Endothelial cell of umbilical vein (primary cell): ENCODE results near the gene HIGD1C. TPM values are rescaled to one million over a fixed set of nuclear protein-coding genes. Genes with fewer than 3 reads are reported as not detected.

Source experiments
- BruUV-seq: library from RNA; stranded (reverse); fragments of 400-500 nt; replicated peaks from 2 replicates; lab custom pipeline; 2021; lab: Mats Ljungman, UMichigan
- CTCF ChIA-PET: fragments of 300-600, 350-600 bp; sonication (Branson Sonifier 250); formaldehyde crosslinking; loops from one replicate; lab custom pipeline; 2021; ENCODE audit warnings: antibody characterized with exemption, inconsistent platforms; lab: Charles Lee
- POLR2A ChIA-PET: fragments of 300-600, 350-600 bp; sonication (Branson Sonifier 250); formaldehyde crosslinking; loops from one replicate; lab custom pipeline; 2021; ENCODE audit warnings: antibody characterized with exemption, inconsistent platforms; lab: Charles Lee
- DNase-seq: peaks from one replicate; pipeline ENCODE4 v3.0.0-alpha.2; 2011; ENCODE audit warnings: low read depth, low spot score
- FAIRE-seq: peaks from 2 replicates; lab custom pipeline; 2011; peaks lifted over from hg19 to GRCh38; lab: Jason Lieb, UNC
- H2AFZ ChIP-seq: 2 replicates; pipeline ENCODE4 v1.6.0; 2012; ENCODE audit warnings: low read depth, low read length, control low read depth, inconsistent platforms
- H3K27ac ChIP-seq: 2 replicates; pipeline ENCODE4 v1.5.1; 2011; ENCODE audit warnings: low read depth, mild to moderate bottlenecking, control low read depth, low read length, moderate library complexity; ENCODE audit not compliant: insufficient read depth
- H3K27me3 ChIP-seq, 2 experiments: 2 replicates each; pipeline versions ENCODE4 v1.6.0 to v1.6.1; 2011; ENCODE audit warnings: low read length in 2 of 2, mixed read lengths in 1 of 2; ENCODE audit not compliant: control insufficient read depth in 2 of 2, insufficient read depth in 2 of 2
- H3K36me3 ChIP-seq, 2 experiments: 2 replicates in 1 of 2; 3 replicates in 1 of 2; pipeline ENCODE4 v1.5.1; 2011; ENCODE audit warnings: low read length in 2 of 2, mild to moderate bottlenecking in 1 of 2, moderate library complexity in 1 of 2; ENCODE audit not compliant: control insufficient read depth in 2 of 2, insufficient read depth in 2 of 2; ENCODE audit errors: extremely low read depth in 1 of 2
- H3K4me1 ChIP-seq: 3 replicates; pipeline ENCODE4 v1.5.1; 2011; ENCODE audit warnings: mild to moderate bottlenecking, low read length; ENCODE audit not compliant: control insufficient read depth, insufficient read depth; ENCODE audit errors: extremely low read depth
- H3K4me2 ChIP-seq: 2 replicates; pipeline ENCODE4 v1.6.1; 2011; ENCODE audit warnings: low read length, control low read depth, mixed read lengths; ENCODE audit not compliant: insufficient read depth
- H3K4me3 ChIP-seq, 3 experiments: fragments of 200-600 bp in 1 of 3; sonication (generic), shearing (Covaris generic) in 1 of 3; replicated peaks in 1 of 3; 2 replicates each; pipeline ENCODE4 v1.5.1; 2011 to 2016; ENCODE audit warnings: control low read depth in 3 of 3, low read length in 3 of 3, mild to moderate bottlenecking in 2 of 3, inconsistent platforms in 1 of 3, low read depth in 1 of 3, moderate library complexity in 1 of 3; ENCODE audit not compliant: insufficient read depth in 1 of 3
- H3K79me2 ChIP-seq: 2 replicates; pipeline ENCODE4 v1.6.0; 2012; ENCODE audit warnings: low read length, inconsistent platforms; ENCODE audit not compliant: control insufficient read depth, insufficient read depth
- H3K9ac ChIP-seq: replicated peaks from 2 replicates; pipeline ENCODE3; 2011; ENCODE audit warnings: low read length, control low read depth; ENCODE audit not compliant: insufficient read depth; ENCODE audit errors: extremely low read depth
- H3K9me1 ChIP-seq: replicated peaks from 3 replicates; pipeline ENCODE4 v1.6.0; 2011; ENCODE audit warnings: mild to moderate bottlenecking, low read length; ENCODE audit not compliant: control insufficient read depth, insufficient read depth; ENCODE audit errors: extremely low read depth
- H3K9me3 ChIP-seq: replicated peaks from 2 replicates; pipeline ENCODE4 v1.5.1; 2012; ENCODE audit warnings: low read length, inconsistent platforms; ENCODE audit not compliant: control insufficient read depth, insufficient read depth
- H4K20me1 ChIP-seq: replicated peaks from 2 replicates; pipeline ENCODE3; 2011; ENCODE audit warnings: mild to moderate bottlenecking, low read length; ENCODE audit not compliant: control insufficient read depth, insufficient read depth; ENCODE audit errors: extremely low read depth
- EZH2 ChIP-seq: IDR thresholded peaks from 2 replicates; pipeline ENCODE4 v1.6.1; 2012; ENCODE audit warnings: borderline replicate concordance, low read depth, mild to moderate bottlenecking, moderate library complexity, low read length, inconsistent platforms; ENCODE audit not compliant: severe bottlenecking
- FOS ChIP-seq: IDR thresholded peaks from 2 replicates; pipeline ENCODE4 v1.6.1; 2011; ENCODE audit warnings: mild to moderate bottlenecking, low read length, moderate library complexity, borderline replicate concordance; ENCODE audit not compliant: insufficient read depth
- GATA2 ChIP-seq: IDR thresholded peaks from 2 replicates; pipeline ENCODE4 v1.7.0; 2011; ENCODE audit warnings: low read depth, mild to moderate bottlenecking, moderate library complexity, mixed read lengths, low read length; ENCODE audit not compliant: insufficient read length, insufficient read depth
- JUN ChIP-seq: IDR thresholded peaks from 2 replicates; pipeline ENCODE4 v1.6.1; 2011; ENCODE audit warnings: borderline replicate concordance, low read depth; ENCODE audit not compliant: insufficient read length, insufficient read depth
- MYC ChIP-seq: IDR thresholded peaks from one replicate; pipeline ENCODE4 v1.6.1; 2011; ENCODE audit warnings: mild to moderate bottlenecking, low read depth, low read length
- POLR2A ChIP-seq: IDR thresholded peaks from 2 replicates; pipeline ENCODE4 v1.6.1; 2012; ENCODE audit warnings: low read depth, mild to moderate bottlenecking, control low read depth, low read length
- POLR2AphosphoS5 ChIP-seq: IDR thresholded peaks from 2 replicates; pipeline ENCODE4 v1.6.1; 2012; ENCODE audit warnings: low read depth, mild to moderate bottlenecking, control low read depth, low read length, moderate library complexity; ENCODE audit not compliant: insufficient read depth
- dilution Hi-C: fragments of 300-500 bp; cut with MboI; formaldehyde crosslinking; loops from one replicate; pipeline ENCODE4 v1.15.0; 2019; ENCODE audit warnings: low sequenced_read_pairs; ENCODE audit not compliant: extremely low pct_ligation_motif_present
- intact Hi-C: fragments of 100-400 bp; cut with micrococcal nuclease; formaldehyde crosslinking; loops from one replicate; pipeline ENCODE4 v1.10.0; 2022
- polyA plus RNA-seq, 4 experiments: library from polyadenylated mRNA; depleted of rRNA in 3 of 4; stranded (reverse) in 3 of 4; unstranded in 1 of 4; fragments of >200 nt; gene quantifications; 2 replicates each; pipeline versions ENCODE4 v1.2.1 to v1.2.3, GENCODE V29; 2011 to 2012; ENCODE audit warnings: missing spikeins in 1 of 4
- total RNA-seq: library from RNA; stranded (reverse); gene quantifications from 2 replicates; pipeline ENCODE4 v1.2.3, GENCODE V29; 2021
- TF ChIP-seq, protein P1 (sequence below): IDR thresholded peaks from 2 replicates; pipeline ENCODE4 v1.6.1; 2011; ENCODE audit not compliant: insufficient read depth, insufficient read length
- TF ChIP-seq, protein P2 (sequence below), 2 donors: IDR thresholded peaks; 1 replicate in 1 of 2; 2 replicates in 1 of 2; pipeline ENCODE4 v1.5.1; 2011; ENCODE audit warnings: low read length in 2 of 2, mild to moderate bottlenecking in 2 of 2, moderate library complexity in 2 of 2, control low read depth in 1 of 2, inconsistent platforms in 1 of 2, low read depth in 1 of 2; ENCODE audit not compliant: insufficient read depth in 1 of 2; ENCODE audit errors: extremely low read depth in 1 of 2

HIGD1C gene
- total and polyA plus RNA-seq, 2 donors (not counting 3 experiments of a cell fraction or from before 2014, with no cell fraction given), result not detected

DNA sequence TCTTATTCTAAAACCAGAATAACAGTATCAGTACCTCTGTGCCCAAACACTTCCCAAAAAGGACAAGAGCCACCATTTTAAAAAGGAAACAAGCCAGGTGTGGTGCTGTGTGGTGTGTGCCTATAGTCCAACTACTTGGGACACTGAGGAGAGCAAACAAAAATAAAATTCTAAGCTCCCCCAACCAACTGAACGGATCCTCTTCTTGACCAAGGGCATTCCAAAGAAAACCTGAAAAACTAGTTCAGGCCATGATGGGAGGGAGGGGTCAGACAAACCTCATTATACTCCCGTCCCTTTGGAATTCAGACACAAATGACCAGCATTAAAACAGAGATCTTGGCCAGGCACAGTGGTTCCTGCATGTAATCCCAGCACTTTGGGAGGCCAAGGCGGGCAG, 53.3 kb downstream of the HIGD1C start:
- intact Hi-C loops, result no loop called here
- no TSS peak for BruUV-seq
- ChIA-PET POLR2A (no interaction called here), CTCF (no interaction called here)
- H2AFZ ChIP-seq, result no peak overlapping the region
- H3K79me2 ChIP-seq, result peaks cover 7% of the 10 kb centered on the region
- no peak for DNase-seq
- peaks cover 0 to 3% of the 10 kb centered on the region in 2 experiments for H3K36me3 ChIP-seq
- no peaks in the 10 kb centered on the region for H4K20me1 ChIP-seq
- H3K4me1 ChIP-seq, result no peaks in the 10 kb centered on the region
- H3K9ac ChIP-seq, result no peak overlapping the region
- no peaks in the 10 kb centered on the region for H3K9me1 ChIP-seq
- H3K27ac ChIP-seq, result no peak overlapping the region
- FAIRE-seq, result no peak
- H3K4me3 ChIP-seq, result no peak overlapping the region
- no peaks in the 10 kb centered on the region for H3K27me3 ChIP-seq
- TF ChIP-seq, protein P1, sequence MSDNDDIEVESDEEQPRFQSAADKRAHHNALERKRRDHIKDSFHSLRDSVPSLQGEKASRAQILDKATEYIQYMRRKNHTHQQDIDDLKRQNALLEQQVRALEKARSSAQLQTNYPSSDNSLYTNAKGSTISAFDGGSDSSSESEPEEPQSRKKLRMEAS, result no peak
- TF ChIP-seq MYC (no peak), JUN (no peak), GATA2 (no peak), EZH2 (no peak), FOS (no peak), POLR2AphosphoS5 (no peak), POLR2A (no peak)
- TF ChIP-seq, protein P2, sequence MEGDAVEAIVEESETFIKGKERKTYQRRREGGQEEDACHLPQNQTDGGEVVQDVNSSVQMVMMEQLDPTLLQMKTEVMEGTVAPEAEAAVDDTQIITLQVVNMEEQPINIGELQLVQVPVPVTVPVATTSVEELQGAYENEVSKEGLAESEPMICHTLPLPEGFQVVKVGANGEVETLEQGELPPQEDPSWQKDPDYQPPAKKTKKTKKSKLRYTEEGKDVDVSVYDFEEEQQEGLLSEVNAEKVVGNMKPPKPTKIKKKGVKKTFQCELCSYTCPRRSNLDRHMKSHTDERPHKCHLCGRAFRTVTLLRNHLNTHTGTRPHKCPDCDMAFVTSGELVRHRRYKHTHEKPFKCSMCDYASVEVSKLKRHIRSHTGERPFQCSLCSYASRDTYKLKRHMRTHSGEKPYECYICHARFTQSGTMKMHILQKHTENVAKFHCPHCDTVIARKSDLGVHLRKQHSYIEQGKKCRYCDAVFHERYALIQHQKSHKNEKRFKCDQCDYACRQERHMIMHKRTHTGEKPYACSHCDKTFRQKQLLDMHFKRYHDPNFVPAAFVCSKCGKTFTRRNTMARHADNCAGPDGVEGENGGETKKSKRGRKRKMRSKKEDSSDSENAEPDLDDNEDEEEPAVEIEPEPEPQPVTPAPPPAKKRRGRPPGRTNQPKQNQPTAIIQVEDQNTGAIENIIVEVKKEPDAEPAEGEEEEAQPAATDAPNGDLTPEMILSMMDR (IDR thresholded peaks at IDR 0.05; ENCODE audit: extremely low read depth in 1 of 2, insufficient read depth in 1 of 2, low read depth in 1 of 2, low read length in 2 of 2), result no peak
- dilution Hi-C loops, result no loop called here
- H3K4me2 ChIP-seq, result no peak overlapping the region
- H3K9me3 ChIP-seq, result no peaks in the 10 kb centered on the region
